NCI-H2029 treated with DMSO at 0.1 percent for 48 hours (cell line): Measurements from ENCODE around the gene MBTPS1.
A peak's percentile ranks its signal among the peaks of the same experiment; 100 is the strongest.

Source experiments
- DNase-seq: peaks from one replicate; lab custom pipeline; 2025; lab: John Stamatoyannopoulos, UW

Gene MBTPS1

GRCh38 chr16:84116720-84117493 is at the start of gene MBTPS1:
Gene MBTPS1 (minus strand): TSS chr16:84116942. CDS start chr16:84101783, 15,159 bp downstream.
- peak; percentile 32 for DNase-seq

- no peak for DNase-seq
These were observed 49.0 kb upstream of the MBTPS1 start for GRCh38 chr16:84165746-84166145.

GRCh38 chr16:84161801-84162200 is 45.1 kb upstream of the MBTPS1 start:
- DNase-seq = no peak

GRCh38 chr16:84161037-84161436 is 44.3 kb upstream of the MBTPS1 start:
- DNase-seq = no peak

- DNase-seq = no peak
These were observed 43.1 kb upstream of the MBTPS1 start for GRCh38 chr16:84159800-84160199.

- no peak for DNase-seq
These were observed 42.3 kb upstream of the MBTPS1 start for GRCh38 chr16:84159007-84159406.

GRCh38 chr16:84156342-84156784 is 39.6 kb upstream of the MBTPS1 start:
- no peak for DNase-seq

- DNase-seq = no peak
These were observed 39.0 kb upstream of the MBTPS1 start for GRCh38 chr16:84155771-84156170.

- no peak for DNase-seq
These were observed 38.5 kb upstream of the MBTPS1 start for GRCh38 chr16:84155226-84155625.

GRCh38 chr16:84153660-84154214 is 37.0 kb upstream of the MBTPS1 start:
- no peak for DNase-seq

GRCh38 chr16:84150926-84151325 is 34.2 kb upstream of the MBTPS1 start:
- DNase-seq = no peak

GRCh38 chr16:84144859-84145639 is 28.3 kb upstream of the MBTPS1 start, which contains the start of the genes DNAAF1 and HSDL1:
Gene DNAAF1 (plus strand): TSS chr16:84145308. CDS start chr16:84145441, 133 bp downstream.
Gene HSDL1 (minus strand): TSS chr16:84145177. CDS start chr16:84131321, 13,856 bp downstream.
- DNase-seq = no peak

- DNase-seq = no peak
These were observed 27.6 kb upstream of the MBTPS1 start for GRCh38 chr16:84144209-84144858.

GRCh38 chr16:84143784-84144199 is 27.1 kb upstream of the MBTPS1 start:
- no peak for DNase-seq

- DNase-seq = no peak
These were observed 26.3 kb upstream of the MBTPS1 start for GRCh38 chr16:84143081-84143480.

GRCh38 chr16:84141143-84141670 is 24.5 kb upstream of the MBTPS1 start:
- DNase-seq = no peak

GRCh38 chr16:84139628-84140258 is 23.0 kb upstream of the MBTPS1 start:
- DNase-seq = no peak

GRCh38 chr16:84138824-84139627 is 22.3 kb upstream of the MBTPS1 start:
- peak; percentile 62 for DNase-seq

GRCh38 chr16:84138500-84138823 is 21.7 kb upstream of the MBTPS1 start:
- DNase-seq = no peak

GRCh38 chr16:84137769-84138357 is 21.1 kb upstream of the MBTPS1 start:
- DNase-seq = no peak
